ENCODE measurements around the gene SIN3B. TPM values are rescaled to one million over a fixed set of nuclear protein-coding genes. Genes with fewer than 3 reads are reported as not detected.

SIN3B gene
- total and polyA plus RNA-seq, 9 of the 15 experiments (the other 6 are each of a cell fraction or from before 2014, with no cell fraction given) = 0.51 to 34.2 (median 14.3) TPM

- no peak for TF ChIP-seq ATF6 (CRISPR knock-in tag; IDR thresholded peaks at IDR 0.05)
Measured at GRCh38 chr19:16790051-16790450, 39.1 kb upstream of the SIN3B start (continued).

GRCh38 chr19:16791942-16792341 lies 37.3 kb upstream of the SIN3B start:
- no TSS peak for BruUV-seq (replicated peaks)
- Histone ChIP-seq H3K27ac (ENCODE audit: extremely low read depth, low read depth, low read length) (no peak overlapping the region), H3K9me1 (ENCODE audit: control insufficient read depth, insufficient read depth, low read length) (no peaks in the 10 kb centered on the region), H3K9me3 (replicated peaks; ENCODE audit: control insufficient read depth, insufficient read depth, low read depth, low read length) (no peaks in the 10 kb centered on the region; the same call in 1 of the 2 replicates), H3K4me3 (no peak overlapping the region), H3K4me1 (replicated peaks in 1 of 2; ENCODE audit: control insufficient read depth in 2 of 2, insufficient read depth in 2 of 2, low read length in 2 of 2) (no peaks in the 10 kb centered on the region), H3K79me2 (ENCODE audit: control insufficient read depth, insufficient read depth, low read length) (no peaks in the 10 kb centered on the region), H3K9ac (ENCODE audit: insufficient read depth in 1 of 2, low read depth in 2 of 2, low read length in 2 of 2) (no peak overlapping the region), H3K27me3 (ENCODE audit: control insufficient read depth in 2 of 2, insufficient read depth in 2 of 2, low read length in 2 of 2) (peaks cover 3 to 21% of the 10 kb centered on the region in 2 experiments), H2AFZ (ENCODE audit: low read depth, low read length) (no peak overlapping the region), H3K36me3 (ENCODE audit: control insufficient read depth, insufficient read depth, low read length) (no peaks in the 10 kb centered on the region), H4K20me1 (replicated peaks; ENCODE audit: control insufficient read depth, insufficient read depth, low read length) (no peaks in the 10 kb centered on the region), H3K4me2 (ENCODE audit: insufficient read depth, low read length) (no peak overlapping the region)
- CTCF ChIA-PET (ENCODE audit: low intra/inter-chr PET ratio) = no interaction called here
- ATAC-seq = no peak
- DNase-seq (ENCODE audit: extremely low read depth in 1 of 4, low spot score in 3 of 4) = no peak
- FAIRE-seq = no peak
- in situ Hi-C loops (cut with MboI) = no loop called here
- POLR2A ChIA-PET = no interaction called here
- WGBS (ENCODE audit: insufficient coverage, low coverage, missing lambda C conversion rate) = 12% methylated on average over 10 of the region's 10 CpGs
- intact Hi-C loops (cut with micrococcal nuclease) = no loop called here
- TF ChIP-seq PRDM10 (IDR thresholded peaks at IDR 0.05; ENCODE audit: partially characterized antibody) (no peak), STAT6 (CRISPR knock-in tag; IDR thresholded peaks at IDR 0.05) (no peak), YBX1 (IDR thresholded peaks at IDR 0.05) (no peak), ZNF232 (CRISPR knock-in tag; IDR thresholded peaks at IDR 0.05) (no peak), CCNT2 (IDR thresholded peaks at IDR 0.05; ENCODE audit: borderline replicate concordance, extremely low read depth, insufficient read length, low read depth, low read length) (no peak), STAG1 (CRISPR knock-in tag; IDR thresholded peaks at IDR 0.05; ENCODE audit: borderline replicate concordance) (no peak), POLR2AphosphoS2 (IDR thresholded peaks at IDR 0.05; ENCODE audit: low read length) (no peak), ZBTB7A (IDR thresholded peaks at IDR 0.05; ENCODE audit: borderline replicate concordance, control insufficient read depth, low read depth, low read length) (no peak), IRF1 (CRISPR knock-in tag; IDR thresholded peaks at IDR 0.05; ENCODE audit: borderline replicate concordance) (no peak)
